Measurements from ENCODE around the gene LSM5.
"Not testable (repeated sequence)": the region's sequence is repeated elsewhere in the genome, so short reads cannot be mapped to it uniquely, and the experiment has no call there.

DNA sequence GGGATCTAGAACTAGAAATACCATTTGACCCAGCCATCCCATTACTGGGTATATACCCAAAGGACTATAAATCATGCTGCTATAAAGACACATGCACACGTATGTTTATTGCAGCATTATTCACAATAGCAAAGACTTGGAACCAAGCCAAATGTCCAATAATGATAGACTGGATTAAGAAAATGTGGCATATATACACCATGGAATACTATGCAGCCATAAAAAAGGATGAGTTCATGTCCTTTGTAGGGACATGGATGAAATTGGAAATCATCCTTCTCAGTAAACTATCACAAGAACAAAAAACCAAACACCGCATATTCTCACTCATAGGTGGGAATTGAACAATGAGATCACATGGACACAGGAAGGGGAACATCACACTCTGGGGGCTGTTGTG, 20.2 kb downstream of the LSM5 start:
- TF ChIP-seq POLR2A, POLR2AphosphoS5 (IDR thresholded peaks at IDR 0.05): not testable (repeated sequence)
- TF ChIP-seq, protein P1, sequence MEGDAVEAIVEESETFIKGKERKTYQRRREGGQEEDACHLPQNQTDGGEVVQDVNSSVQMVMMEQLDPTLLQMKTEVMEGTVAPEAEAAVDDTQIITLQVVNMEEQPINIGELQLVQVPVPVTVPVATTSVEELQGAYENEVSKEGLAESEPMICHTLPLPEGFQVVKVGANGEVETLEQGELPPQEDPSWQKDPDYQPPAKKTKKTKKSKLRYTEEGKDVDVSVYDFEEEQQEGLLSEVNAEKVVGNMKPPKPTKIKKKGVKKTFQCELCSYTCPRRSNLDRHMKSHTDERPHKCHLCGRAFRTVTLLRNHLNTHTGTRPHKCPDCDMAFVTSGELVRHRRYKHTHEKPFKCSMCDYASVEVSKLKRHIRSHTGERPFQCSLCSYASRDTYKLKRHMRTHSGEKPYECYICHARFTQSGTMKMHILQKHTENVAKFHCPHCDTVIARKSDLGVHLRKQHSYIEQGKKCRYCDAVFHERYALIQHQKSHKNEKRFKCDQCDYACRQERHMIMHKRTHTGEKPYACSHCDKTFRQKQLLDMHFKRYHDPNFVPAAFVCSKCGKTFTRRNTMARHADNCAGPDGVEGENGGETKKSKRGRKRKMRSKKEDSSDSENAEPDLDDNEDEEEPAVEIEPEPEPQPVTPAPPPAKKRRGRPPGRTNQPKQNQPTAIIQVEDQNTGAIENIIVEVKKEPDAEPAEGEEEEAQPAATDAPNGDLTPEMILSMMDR (IDR thresholded peaks at IDR 0.05): not testable (repeated sequence)

All from gastroesophageal sphincter (tissue), 3 donors.